Measurements from ENCODE around the gene TMC6.
A peak's percentile ranks its signal among the peaks of the same experiment; 100 is the strongest.

The TMC6 gene

GRCh38 chr17:78163881-78164747, 35.6 kb upstream of the TMC6 start:
- no peak overlapping the region for H3K14ac ChIP-seq (ENCODE audit: low read length in 2 of 2)
- H2AFZ ChIP-seq (ENCODE audit: low read depth, low read length): no peak overlapping the region
- H3K27ac ChIP-seq (ENCODE audit: low read length, poor library complexity, severe bottlenecking): no peak overlapping the region
- no peaks in the 10 kb centered on the region for H3K36me3 ChIP-seq (ENCODE audit: control insufficient read depth in 1 of 2, insufficient read depth in 2 of 2, low read depth in 1 of 2, low read length in 2 of 2)
- H3K4me2 ChIP-seq (ENCODE audit: low read length, poor library complexity, severe bottlenecking): no peak overlapping the region
- no peak overlapping the region for H3K4ac ChIP-seq (ENCODE audit: low read depth in 1 of 2, low read length in 2 of 2)
- H3K4me3 ChIP-seq (ENCODE audit: insufficient read depth in 1 of 2, low read depth in 1 of 2, low read length in 2 of 2): no peak overlapping the region
- no peaks in the 10 kb centered on the region for H3K9me3 ChIP-seq (ENCODE audit: control insufficient read depth, low read length)
- no peaks in the 10 kb centered on the region for H3K79me1 ChIP-seq (replicated peaks; ENCODE audit: low read length, poor library complexity, severe bottlenecking)
- H3K23ac ChIP-seq (ENCODE audit: low read length in 2 of 2): no peak overlapping the region
- peaks cover 5% of the 10 kb centered on the region for H3K4me1 ChIP-seq (ENCODE audit: control insufficient read depth, insufficient read depth, low read depth, low read length)
- no peak overlapping the region for H2BK12ac ChIP-seq (ENCODE audit: low read length in 2 of 2)
- peak overlapping the region; percentile 20 for H2BK15ac ChIP-seq (ENCODE audit: low read depth, poor library complexity, severe bottlenecking)
- WGBS: 88% methylated on average over 22 of the region's 22 CpGs
- peak overlapping the region; percentile 36 for H4K91ac ChIP-seq (ENCODE audit: low read length)
- H3K9ac ChIP-seq (ENCODE audit: low read length): no peak overlapping the region
- H3K18ac ChIP-seq (ENCODE audit: low read depth in 1 of 2, low read length in 2 of 2): no peak overlapping the region
- H2BK5ac ChIP-seq (ENCODE audit: low read depth, low read length, poor library complexity, severe bottlenecking): no peak overlapping the region
- no peak overlapping the region for H2AK5ac ChIP-seq (ENCODE audit: low read length, severe bottlenecking)
- peaks cover 0 to 18% of the 10 kb centered on the region in 2 experiments for H3K27me3 ChIP-seq (ENCODE audit: control insufficient read depth in 1 of 2, insufficient read depth in 1 of 2, low read length in 2 of 2)
- H2BK120ac ChIP-seq (ENCODE audit: low read depth, low read length): no peak overlapping the region
- DNase-seq: no peak
- peak overlapping the region; percentile 31 for H4K8ac ChIP-seq (ENCODE audit: low read length)

GRCh38 chr17:78159575-78160158, 31.1 kb upstream of the TMC6 start:
- no peak overlapping the region for H2BK5ac ChIP-seq (ENCODE audit: low read depth, low read length, poor library complexity, severe bottlenecking)
- H2BK15ac ChIP-seq (ENCODE audit: low read depth, poor library complexity, severe bottlenecking): no peak overlapping the region
- H2BK12ac ChIP-seq (ENCODE audit: low read length in 2 of 2): no peak overlapping the region
- H2AK5ac ChIP-seq (ENCODE audit: low read length, severe bottlenecking): no peak overlapping the region
- H3K4me2 ChIP-seq (ENCODE audit: low read length, poor library complexity, severe bottlenecking): no peak overlapping the region
- H3K79me1 ChIP-seq (replicated peaks; ENCODE audit: low read length, poor library complexity, severe bottlenecking): no peaks in the 10 kb centered on the region
- no peaks in the 10 kb centered on the region for H3K9me3 ChIP-seq (ENCODE audit: control insufficient read depth, low read length)
- H2BK120ac ChIP-seq (ENCODE audit: low read depth, low read length): no peak overlapping the region
- H3K4ac ChIP-seq (ENCODE audit: low read depth in 1 of 2, low read length in 2 of 2): no peak overlapping the region
- no peaks in the 10 kb centered on the region for H3K36me3 ChIP-seq (ENCODE audit: control insufficient read depth in 1 of 2, insufficient read depth in 2 of 2, low read depth in 1 of 2, low read length in 2 of 2)
- no peak overlapping the region for H4K8ac ChIP-seq (ENCODE audit: low read length)
- no peak overlapping the region for H3K9ac ChIP-seq (ENCODE audit: low read length)
- no peaks in the 10 kb centered on the region for H3K27me3 ChIP-seq (ENCODE audit: control insufficient read depth in 1 of 2, insufficient read depth in 1 of 2, low read length in 2 of 2)
- no peak overlapping the region for H3K14ac ChIP-seq (ENCODE audit: low read length in 2 of 2)
- no peak overlapping the region for H3K23ac ChIP-seq (ENCODE audit: low read length in 2 of 2)
- 75% methylated on average over 10 of the region's 10 CpGs for WGBS
- H3K4me1 ChIP-seq (ENCODE audit: control insufficient read depth, insufficient read depth, low read depth, low read length): no peaks in the 10 kb centered on the region
- H3K18ac ChIP-seq (ENCODE audit: low read depth in 1 of 2, low read length in 2 of 2): no peak overlapping the region
- no peak overlapping the region for H3K27ac ChIP-seq (ENCODE audit: low read length, poor library complexity, severe bottlenecking)
- peak overlapping the region in 1 of 2 experiments; percentile 11 for H3K4me3 ChIP-seq (ENCODE audit: insufficient read depth in 1 of 2, low read depth in 1 of 2, low read length in 2 of 2)
- H4K91ac ChIP-seq (ENCODE audit: low read length): no peak overlapping the region
- DNase-seq: peak; percentile 65
- no peak overlapping the region for H2AFZ ChIP-seq (ENCODE audit: low read depth, low read length)

- Histone ChIP-seq H2BK12ac (ENCODE audit: low read length in 2 of 2) (no peak overlapping the region), H2BK120ac (ENCODE audit: low read depth, low read length) (no peak overlapping the region), H3K9me3 (ENCODE audit: control insufficient read depth, low read length) (no peaks in the 10 kb centered on the region), H3K18ac (ENCODE audit: low read depth in 1 of 2, low read length in 2 of 2) (no peak overlapping the region), H2AFZ (ENCODE audit: low read depth, low read length) (no peak overlapping the region), H3K4ac (ENCODE audit: low read depth in 1 of 2, low read length in 2 of 2) (no peak overlapping the region), H2BK15ac (ENCODE audit: low read depth, poor library complexity, severe bottlenecking) (no peak overlapping the region), H3K79me1 (replicated peaks; ENCODE audit: low read length, poor library complexity, severe bottlenecking) (no peaks in the 10 kb centered on the region), H2BK5ac (ENCODE audit: low read depth, low read length, poor library complexity, severe bottlenecking) (no peak overlapping the region), H3K4me3 (ENCODE audit: insufficient read depth in 1 of 2, low read depth in 1 of 2, low read length in 2 of 2) (no peak overlapping the region), H3K4me2 (ENCODE audit: low read length, poor library complexity, severe bottlenecking) (no peak overlapping the region), H3K27ac (ENCODE audit: low read length, poor library complexity, severe bottlenecking) (no peak overlapping the region), H3K9ac (ENCODE audit: low read length) (no peak overlapping the region), H4K91ac (ENCODE audit: low read length) (no peak overlapping the region), H3K27me3 (ENCODE audit: control insufficient read depth in 1 of 2, insufficient read depth in 1 of 2, low read length in 2 of 2) (no peaks in the 10 kb centered on the region), H3K4me1 (ENCODE audit: control insufficient read depth, insufficient read depth, low read depth, low read length) (peaks cover 10% of the 10 kb centered on the region), H3K36me3 (ENCODE audit: control insufficient read depth in 1 of 2, insufficient read depth in 2 of 2, low read depth in 1 of 2, low read length in 2 of 2) (no peaks in the 10 kb centered on the region), H4K8ac (ENCODE audit: low read length) (no peak overlapping the region), H3K23ac (ENCODE audit: low read length in 2 of 2) (no peak overlapping the region), H3K14ac (ENCODE audit: low read length in 2 of 2) (no peak overlapping the region), H2AK5ac (ENCODE audit: low read length, severe bottlenecking) (no peak overlapping the region)
- WGBS: 90% methylated on average over 10 of the region's 11 CpGs
- DNase-seq: no peak
Observed at GRCh38 chr17:78154903-78155811, 26.6 kb upstream of the TMC6 start.
